ENCODE data around the gene ITGB2. TPM values are rescaled to one million over a fixed set of nuclear protein-coding genes. Genes with fewer than 3 reads are reported as not detected.

Gene ITGB2
- 0.43 TPM for polyA plus RNA-seq (2012; ENCODE audit: insufficient read length, low read depth)

DNA sequence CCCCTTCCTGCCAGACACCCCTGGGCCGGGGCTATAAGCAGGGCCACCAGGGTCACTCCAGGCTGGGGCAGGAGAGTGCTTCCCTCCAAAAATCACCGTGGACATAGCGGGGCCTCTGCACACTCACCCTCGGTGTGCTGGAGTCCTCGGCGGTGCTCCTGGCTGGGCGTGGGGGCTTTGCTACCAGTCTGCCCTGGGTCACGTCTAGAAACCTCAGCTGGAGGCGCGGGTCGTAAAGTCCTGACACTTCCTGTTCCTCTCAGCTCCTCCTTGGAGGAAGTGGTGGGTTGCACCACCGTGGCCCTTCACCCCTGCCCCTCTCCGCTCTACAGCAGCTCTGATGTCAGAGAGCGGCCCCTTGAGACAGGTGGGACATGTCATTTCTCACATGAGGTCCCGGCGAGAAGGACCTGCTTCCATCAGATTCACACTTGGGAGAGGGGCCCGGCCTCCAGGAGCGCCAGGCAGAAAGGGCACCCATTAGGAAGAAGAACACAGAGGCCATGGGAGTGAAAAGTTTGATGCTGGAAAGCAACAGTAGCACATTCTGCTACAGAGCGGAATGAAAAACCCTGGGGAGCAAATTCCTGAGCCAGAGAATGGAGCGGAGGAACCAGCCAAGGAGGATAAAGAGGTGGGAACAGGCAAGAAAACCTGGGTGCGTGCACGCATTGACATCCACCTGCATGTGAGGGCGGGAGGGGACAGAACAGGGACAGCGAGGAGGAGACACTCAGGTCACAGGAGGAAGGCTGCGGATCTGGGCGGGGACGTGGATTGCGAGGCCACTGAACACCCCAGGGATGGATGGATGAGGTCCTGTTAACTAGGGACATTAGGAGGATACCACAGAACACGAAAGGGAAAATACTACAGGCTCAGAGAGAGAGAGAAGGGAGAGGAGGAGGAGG, at the start of gene ITGB2:
Gene ITGB2 (minus strand): TSS at position 206 of the 911 bp plus-strand sequence. CDS start 10,117 bp downstream, outside the sequence.
- TF ChIP-seq, protein P1, sequence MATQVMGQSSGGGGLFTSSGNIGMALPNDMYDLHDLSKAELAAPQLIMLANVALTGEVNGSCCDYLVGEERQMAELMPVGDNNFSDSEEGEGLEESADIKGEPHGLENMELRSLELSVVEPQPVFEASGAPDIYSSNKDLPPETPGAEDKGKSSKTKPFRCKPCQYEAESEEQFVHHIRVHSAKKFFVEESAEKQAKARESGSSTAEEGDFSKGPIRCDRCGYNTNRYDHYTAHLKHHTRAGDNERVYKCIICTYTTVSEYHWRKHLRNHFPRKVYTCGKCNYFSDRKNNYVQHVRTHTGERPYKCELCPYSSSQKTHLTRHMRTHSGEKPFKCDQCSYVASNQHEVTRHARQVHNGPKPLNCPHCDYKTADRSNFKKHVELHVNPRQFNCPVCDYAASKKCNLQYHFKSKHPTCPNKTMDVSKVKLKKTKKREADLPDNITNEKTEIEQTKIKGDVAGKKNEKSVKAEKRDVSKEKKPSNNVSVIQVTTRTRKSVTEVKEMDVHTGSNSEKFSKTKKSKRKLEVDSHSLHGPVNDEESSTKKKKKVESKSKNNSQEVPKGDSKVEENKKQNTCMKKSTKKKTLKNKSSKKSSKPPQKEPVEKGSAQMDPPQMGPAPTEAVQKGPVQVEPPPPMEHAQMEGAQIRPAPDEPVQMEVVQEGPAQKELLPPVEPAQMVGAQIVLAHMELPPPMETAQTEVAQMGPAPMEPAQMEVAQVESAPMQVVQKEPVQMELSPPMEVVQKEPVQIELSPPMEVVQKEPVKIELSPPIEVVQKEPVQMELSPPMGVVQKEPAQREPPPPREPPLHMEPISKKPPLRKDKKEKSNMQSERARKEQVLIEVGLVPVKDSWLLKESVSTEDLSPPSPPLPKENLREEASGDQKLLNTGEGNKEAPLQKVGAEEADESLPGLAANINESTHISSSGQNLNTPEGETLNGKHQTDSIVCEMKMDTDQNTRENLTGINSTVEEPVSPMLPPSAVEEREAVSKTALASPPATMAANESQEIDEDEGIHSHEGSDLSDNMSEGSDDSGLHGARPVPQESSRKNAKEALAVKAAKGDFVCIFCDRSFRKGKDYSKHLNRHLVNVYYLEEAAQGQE (IDR thresholded peaks at IDR 0.05; ENCODE audit: insufficient read depth in 1 of 2, low read depth in 2 of 2, low read length in 2 of 2): no peak
- TF ChIP-seq FOXP2 (optimal IDR thresholded peaks at IDR 0.05; ENCODE audit: borderline replicate concordance, extremely low read depth, extremely low read length, insufficient read depth) (no peak), SIN3A (IDR thresholded peaks at IDR 0.05; ENCODE audit: borderline replicate concordance, insufficient read depth, low read length) (no peak), POLR2AphosphoS5 (IDR thresholded peaks at IDR 0.05; ENCODE audit: low read depth, low read length) (no peak), TAF1 (IDR thresholded peaks at IDR 0.05; ENCODE audit: borderline replicate concordance, insufficient read depth, low read length) (no peak)

DNA sequence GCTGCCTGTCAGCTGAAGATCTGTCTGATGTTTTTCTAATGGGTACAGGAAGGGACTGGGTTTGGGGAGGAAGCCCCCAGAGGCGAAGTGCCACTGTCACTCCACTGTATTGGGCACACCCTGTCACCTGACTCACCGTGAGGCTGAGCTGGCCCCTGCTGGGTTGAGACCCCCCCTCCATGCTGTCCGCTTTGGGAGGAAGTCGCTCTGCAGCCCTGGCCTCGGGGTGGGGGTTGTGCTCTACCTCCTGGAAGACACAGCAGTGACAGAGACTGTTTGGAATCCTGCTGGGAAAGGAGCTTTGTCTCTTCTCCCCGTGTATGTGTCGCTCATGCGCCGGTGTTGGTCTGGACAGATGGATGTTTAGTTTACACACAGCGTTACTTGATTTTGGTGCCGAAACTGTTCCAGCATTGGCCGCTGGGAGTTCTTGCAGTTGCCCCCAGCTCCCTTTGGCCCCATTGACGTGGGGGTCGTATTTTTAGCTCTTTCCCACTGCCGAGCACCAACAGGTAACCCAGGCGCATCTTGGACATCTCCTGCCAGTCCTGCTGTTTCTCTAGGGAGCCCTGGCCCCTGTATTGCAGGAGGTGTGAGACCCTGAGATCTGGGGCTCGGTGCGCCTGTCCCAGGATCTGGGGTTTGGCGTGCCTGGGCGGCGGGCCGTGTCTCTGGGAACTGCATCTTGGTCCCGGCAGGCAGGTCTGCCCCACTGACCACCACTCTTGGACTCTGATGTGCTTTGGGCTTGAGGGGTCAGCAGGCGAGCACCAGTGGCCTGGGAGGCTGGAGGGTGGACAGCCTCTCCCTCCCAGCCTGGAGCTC, 49.4 kb upstream of the ITGB2 start:
- TF ChIP-seq, protein P1 (IDR thresholded peaks at IDR 0.05; ENCODE audit: insufficient read depth in 1 of 2, low read depth in 2 of 2, low read length in 2 of 2): no peak
- no peak for TF ChIP-seq TAF1 (IDR thresholded peaks at IDR 0.05; ENCODE audit: borderline replicate concordance, insufficient read depth, low read length)
- TF ChIP-seq POLR2AphosphoS5 (IDR thresholded peaks at IDR 0.05; ENCODE audit: low read depth, low read length): no peak
- TF ChIP-seq FOXP2 (optimal IDR thresholded peaks at IDR 0.05; ENCODE audit: borderline replicate concordance, extremely low read depth, extremely low read length, insufficient read depth): peak; percentile 36
- no peak for TF ChIP-seq SIN3A (IDR thresholded peaks at IDR 0.05; ENCODE audit: borderline replicate concordance, insufficient read depth, low read length)

DNA sequence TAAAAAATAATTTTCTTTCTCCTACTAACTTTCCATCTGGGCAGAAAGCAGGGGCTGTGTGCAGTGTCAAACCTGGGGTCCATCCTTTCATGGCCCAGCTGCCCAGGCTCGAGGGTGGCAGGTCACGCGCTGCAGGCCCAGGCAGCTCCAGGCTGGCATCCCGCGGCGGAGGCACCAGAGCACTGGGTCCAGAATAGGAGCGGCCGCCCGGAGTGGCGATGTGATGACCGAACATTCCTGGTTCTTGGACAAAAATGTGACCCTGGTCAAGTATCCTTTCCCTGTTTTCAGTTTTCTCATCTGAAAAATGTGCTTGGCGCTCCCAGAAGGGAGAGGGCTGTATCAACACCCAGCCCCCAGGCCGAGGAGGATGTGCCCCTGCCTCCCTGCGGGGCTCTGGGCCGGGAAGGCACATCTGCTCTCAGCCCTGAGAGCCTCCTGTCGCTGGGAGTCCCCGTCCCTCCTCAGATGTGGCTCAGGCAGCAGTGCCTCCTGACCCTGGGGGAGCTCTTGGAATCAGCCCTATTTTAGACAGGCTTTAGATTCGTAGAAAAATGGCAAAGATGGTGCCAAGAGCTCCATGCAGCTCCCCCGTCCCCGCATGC, 48.5 kb upstream of the ITGB2 start:
- TF ChIP-seq POLR2AphosphoS5 (IDR thresholded peaks at IDR 0.05; ENCODE audit: low read depth, low read length): no peak
- TF ChIP-seq FOXP2 (optimal IDR thresholded peaks at IDR 0.05; ENCODE audit: borderline replicate concordance, extremely low read depth, extremely low read length, insufficient read depth): no peak
- TF ChIP-seq TAF1 (IDR thresholded peaks at IDR 0.05; ENCODE audit: borderline replicate concordance, insufficient read depth, low read length): no peak
- TF ChIP-seq, protein P1 (IDR thresholded peaks at IDR 0.05; ENCODE audit: insufficient read depth in 1 of 2, low read depth in 2 of 2, low read length in 2 of 2): no peak
- TF ChIP-seq SIN3A (IDR thresholded peaks at IDR 0.05; ENCODE audit: borderline replicate concordance, insufficient read depth, low read length): no peak

DNA sequence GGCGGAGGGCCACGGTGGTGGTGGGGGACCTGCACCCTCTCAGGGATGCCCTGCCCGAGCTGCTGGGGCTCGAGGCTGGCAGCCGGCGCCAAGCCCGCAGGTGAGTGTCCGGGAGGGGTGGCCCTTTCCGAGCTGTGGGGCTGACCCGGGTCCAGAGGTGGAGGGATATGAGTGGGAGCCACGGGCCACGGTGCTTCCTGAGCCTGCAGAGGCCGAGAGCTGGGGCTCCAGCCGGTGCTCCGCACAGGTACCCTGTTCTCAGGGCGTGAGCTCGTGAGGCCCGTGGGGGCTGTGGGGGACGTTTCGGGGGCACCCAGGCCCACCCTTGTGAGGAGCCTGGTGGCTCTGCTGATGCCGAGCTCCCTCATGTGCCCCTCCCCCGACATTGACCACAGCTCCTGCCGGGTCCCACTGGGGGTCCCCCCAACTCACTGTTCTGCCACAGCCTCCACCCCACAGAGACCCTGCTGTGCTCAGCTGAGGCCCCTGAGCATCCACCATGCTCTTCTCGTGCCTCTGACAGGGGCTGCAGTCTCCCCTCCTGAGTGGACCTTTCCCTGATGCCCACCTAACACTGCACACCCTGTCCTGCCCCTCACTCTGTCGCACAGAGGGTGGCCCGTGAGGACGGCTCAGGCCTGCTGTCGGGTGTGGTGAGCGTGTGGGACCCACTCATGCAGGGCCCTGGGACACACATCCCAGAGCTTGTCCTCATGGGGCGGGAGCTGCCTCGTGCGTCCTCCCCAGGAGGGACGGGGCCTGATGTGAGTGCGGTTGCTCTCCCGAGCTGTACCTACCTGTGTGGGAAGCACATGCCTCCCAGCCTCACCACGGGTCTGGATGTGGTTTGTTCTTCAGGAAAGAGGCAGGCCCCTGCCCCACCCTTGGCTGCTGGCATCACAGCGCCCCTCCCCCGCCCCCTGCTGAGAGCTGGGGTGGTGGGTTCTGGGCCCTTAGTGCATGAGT, 46.7 kb upstream of the ITGB2 start:
- TF ChIP-seq SIN3A (IDR thresholded peaks at IDR 0.05; ENCODE audit: borderline replicate concordance, insufficient read depth, low read length): no peak
- no peak for TF ChIP-seq POLR2AphosphoS5 (IDR thresholded peaks at IDR 0.05; ENCODE audit: low read depth, low read length)
- TF ChIP-seq FOXP2 (optimal IDR thresholded peaks at IDR 0.05; ENCODE audit: borderline replicate concordance, extremely low read depth, extremely low read length, insufficient read depth): no peak
- no peak for TF ChIP-seq TAF1 (IDR thresholded peaks at IDR 0.05; ENCODE audit: borderline replicate concordance, insufficient read depth, low read length)
- TF ChIP-seq, protein P1 (IDR thresholded peaks at IDR 0.05; ENCODE audit: insufficient read depth in 1 of 2, low read depth in 2 of 2, low read length in 2 of 2): no peak

Data from PFSK-1 (cell line).